HepG2 (cell line): ENCODE measurements around the gene PTPA. TPM values are rescaled to one million over a fixed set of nuclear protein-coding genes. Genes with fewer than 3 reads are reported as not detected.
A peak's percentile ranks its signal among the peaks of the same experiment; 100 is the strongest.

Experiments
- FOXO1 ChIP-seq: sonication (generic); formaldehyde crosslinking; IDR thresholded peaks from 2 replicates; pipeline ENCODE4 v1.4.0; 2020; ENCODE audit warnings: missing genetic modification reagents
- HDAC1 ChIP-seq: sonication (generic); formaldehyde crosslinking; IDR thresholded peaks from 2 replicates; pipeline ENCODE4 v1.5.1; 2020; ENCODE audit warnings: mild to moderate bottlenecking, missing genetic modification reagents
- LRRFIP1 ChIP-seq: sonication (generic); formaldehyde crosslinking; conservative IDR thresholded peaks from 2 replicates; pipeline ENCODE4 v1.4.0; 2020; ENCODE audit warnings: missing genetic modification reagents
- MAFK ChIP-seq, 2 experiments: IDR thresholded peaks in 1 of 2; conservative IDR thresholded peaks in 1 of 2; 2 replicates each; pipeline ENCODE4 v1.6.1; 2011; ENCODE audit warnings: improper control_type of control experiment in 2 of 2, low read length in 2 of 2
- RCOR2 ChIP-seq: IDR thresholded peaks from 2 replicates; pipeline ENCODE4 v1.6.1; 2016; ENCODE audit warnings: missing biosample characterization, missing genetic modification reagents
- RERE ChIP-seq: IDR thresholded peaks from 2 replicates; pipeline ENCODE4 v1.6.1; 2016; ENCODE audit warnings: low read depth, missing genetic modification reagents, missing compliant biosample characterization
- TP53 ChIP-seq: sonication (generic); formaldehyde crosslinking; conservative IDR thresholded peaks from 2 replicates; pipeline ENCODE4 v1.4.0; 2020; ENCODE audit warnings: missing genetic modification reagents
- ZFP82 ChIP-seq: sonication (generic); formaldehyde crosslinking; IDR thresholded peaks from 2 replicates; pipeline ENCODE4 v1.5.1; 2020; ENCODE audit warnings: mild to moderate bottlenecking, missing genetic modification reagents, borderline replicate concordance
- polyA plus RNA-seq, 8 experiments: library from polyadenylated mRNA; depleted of rRNA in 3 of 8; stranded (reverse) in 7 of 8; unstranded in 1 of 8; fragments of >200 nt; fragmentation: Illumina TruSeq in 4 of 8; extraction: Trizol in 4 of 8; gene quantifications; 2 replicates each; pipeline versions ENCODE4 v1.2.1 to v1.2.3, GENCODE V29; 2011 to 2016; ENCODE audit warnings: low read depth in 4 of 8, missing spikeins in 1 of 8, mixed read lengths in 1 of 8; ENCODE audit not compliant: insufficient read depth in 1 of 8
- total RNA-seq, 5 experiments: library from RNA; depleted of rRNA; stranded (reverse); fragments of >200 nt; fragmentation: Illumina TruSeq; extraction: Trizol; gene quantifications; 2 replicates each; pipeline ENCODE4 v1.2.3, GENCODE V29; 2016; ENCODE audit warnings: low read depth in 1 of 5
- TF ChIP-seq, protein P1 (sequence below): sonication (generic); formaldehyde crosslinking; IDR thresholded peaks from 2 replicates; pipeline ENCODE4 v1.4.0; 2020; ENCODE audit warnings: mild to moderate bottlenecking, missing genetic modification reagents
- TF ChIP-seq, protein P2 (sequence below): sonication (generic); formaldehyde crosslinking; IDR thresholded peaks from 2 replicates; pipeline ENCODE4 v1.9.0; 2021; ENCODE audit warnings: missing genetic modification reagents, mild to moderate bottlenecking, borderline replicate concordance

Gene PTPA
- total and polyA plus RNA-seq, 2 of the 13 experiments (the other 11 are each of a cell fraction or from before 2014, with no cell fraction given): 79.3 to 105 TPM

DNA sequence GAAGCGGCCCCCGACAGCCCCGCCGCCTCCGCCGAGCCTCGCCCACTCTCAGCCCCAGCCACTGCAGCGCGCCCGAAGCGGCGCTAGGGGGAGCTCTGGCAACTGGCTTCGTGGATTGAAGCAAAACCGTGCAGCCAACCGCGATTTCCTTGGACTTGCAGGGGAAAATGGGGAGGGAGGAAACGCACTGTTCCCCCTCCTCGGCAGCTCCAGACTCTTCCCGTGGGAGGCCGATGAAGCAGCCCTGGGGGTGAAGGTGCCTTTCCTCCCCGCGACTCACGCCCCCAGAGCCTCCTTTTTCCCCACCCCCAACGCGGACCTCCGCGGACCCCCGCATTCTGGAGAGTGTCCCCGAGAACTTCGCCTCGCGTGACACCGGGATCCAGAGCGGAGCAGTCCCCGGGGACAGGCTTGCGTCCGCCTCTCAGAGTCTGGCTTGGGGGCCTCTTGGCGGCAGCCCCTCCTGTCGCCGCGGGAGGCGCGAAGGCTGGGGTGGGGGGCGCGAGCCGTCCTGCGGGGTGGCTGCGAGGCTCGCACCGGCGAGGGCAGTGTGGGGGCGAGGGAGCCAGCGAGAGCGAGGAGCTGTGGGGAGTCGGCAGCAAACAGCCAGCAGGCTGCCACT, 63.0 kb downstream of the PTPA start (continued):
- TF ChIP-seq RERE (CRISPR knock-in tag) (no peak), RCOR2 (CRISPR knock-in tag) (peak; percentile 56; the same call in 1 of the 2 replicates), FOXO1 (CRISPR knock-in tag) (no peak), HDAC1 (CRISPR knock-in tag) (peak; percentile 92), MAFK (conservative IDR thresholded peaks at IDR 0.05 in 1 of 2, IDR thresholded peaks at IDR 0.05 in 1 of 2; ENCODE audit: low read length in 2 of 2) (no peak), ZFP82 (CRISPR knock-in tag) (peak; percentile 88; the same call in 1 of the 2 replicates), TP53 (CRISPR knock-in tag) (no peak), LRRFIP1 (CRISPR knock-in tag) (no peak)
- TF ChIP-seq, protein P1, sequence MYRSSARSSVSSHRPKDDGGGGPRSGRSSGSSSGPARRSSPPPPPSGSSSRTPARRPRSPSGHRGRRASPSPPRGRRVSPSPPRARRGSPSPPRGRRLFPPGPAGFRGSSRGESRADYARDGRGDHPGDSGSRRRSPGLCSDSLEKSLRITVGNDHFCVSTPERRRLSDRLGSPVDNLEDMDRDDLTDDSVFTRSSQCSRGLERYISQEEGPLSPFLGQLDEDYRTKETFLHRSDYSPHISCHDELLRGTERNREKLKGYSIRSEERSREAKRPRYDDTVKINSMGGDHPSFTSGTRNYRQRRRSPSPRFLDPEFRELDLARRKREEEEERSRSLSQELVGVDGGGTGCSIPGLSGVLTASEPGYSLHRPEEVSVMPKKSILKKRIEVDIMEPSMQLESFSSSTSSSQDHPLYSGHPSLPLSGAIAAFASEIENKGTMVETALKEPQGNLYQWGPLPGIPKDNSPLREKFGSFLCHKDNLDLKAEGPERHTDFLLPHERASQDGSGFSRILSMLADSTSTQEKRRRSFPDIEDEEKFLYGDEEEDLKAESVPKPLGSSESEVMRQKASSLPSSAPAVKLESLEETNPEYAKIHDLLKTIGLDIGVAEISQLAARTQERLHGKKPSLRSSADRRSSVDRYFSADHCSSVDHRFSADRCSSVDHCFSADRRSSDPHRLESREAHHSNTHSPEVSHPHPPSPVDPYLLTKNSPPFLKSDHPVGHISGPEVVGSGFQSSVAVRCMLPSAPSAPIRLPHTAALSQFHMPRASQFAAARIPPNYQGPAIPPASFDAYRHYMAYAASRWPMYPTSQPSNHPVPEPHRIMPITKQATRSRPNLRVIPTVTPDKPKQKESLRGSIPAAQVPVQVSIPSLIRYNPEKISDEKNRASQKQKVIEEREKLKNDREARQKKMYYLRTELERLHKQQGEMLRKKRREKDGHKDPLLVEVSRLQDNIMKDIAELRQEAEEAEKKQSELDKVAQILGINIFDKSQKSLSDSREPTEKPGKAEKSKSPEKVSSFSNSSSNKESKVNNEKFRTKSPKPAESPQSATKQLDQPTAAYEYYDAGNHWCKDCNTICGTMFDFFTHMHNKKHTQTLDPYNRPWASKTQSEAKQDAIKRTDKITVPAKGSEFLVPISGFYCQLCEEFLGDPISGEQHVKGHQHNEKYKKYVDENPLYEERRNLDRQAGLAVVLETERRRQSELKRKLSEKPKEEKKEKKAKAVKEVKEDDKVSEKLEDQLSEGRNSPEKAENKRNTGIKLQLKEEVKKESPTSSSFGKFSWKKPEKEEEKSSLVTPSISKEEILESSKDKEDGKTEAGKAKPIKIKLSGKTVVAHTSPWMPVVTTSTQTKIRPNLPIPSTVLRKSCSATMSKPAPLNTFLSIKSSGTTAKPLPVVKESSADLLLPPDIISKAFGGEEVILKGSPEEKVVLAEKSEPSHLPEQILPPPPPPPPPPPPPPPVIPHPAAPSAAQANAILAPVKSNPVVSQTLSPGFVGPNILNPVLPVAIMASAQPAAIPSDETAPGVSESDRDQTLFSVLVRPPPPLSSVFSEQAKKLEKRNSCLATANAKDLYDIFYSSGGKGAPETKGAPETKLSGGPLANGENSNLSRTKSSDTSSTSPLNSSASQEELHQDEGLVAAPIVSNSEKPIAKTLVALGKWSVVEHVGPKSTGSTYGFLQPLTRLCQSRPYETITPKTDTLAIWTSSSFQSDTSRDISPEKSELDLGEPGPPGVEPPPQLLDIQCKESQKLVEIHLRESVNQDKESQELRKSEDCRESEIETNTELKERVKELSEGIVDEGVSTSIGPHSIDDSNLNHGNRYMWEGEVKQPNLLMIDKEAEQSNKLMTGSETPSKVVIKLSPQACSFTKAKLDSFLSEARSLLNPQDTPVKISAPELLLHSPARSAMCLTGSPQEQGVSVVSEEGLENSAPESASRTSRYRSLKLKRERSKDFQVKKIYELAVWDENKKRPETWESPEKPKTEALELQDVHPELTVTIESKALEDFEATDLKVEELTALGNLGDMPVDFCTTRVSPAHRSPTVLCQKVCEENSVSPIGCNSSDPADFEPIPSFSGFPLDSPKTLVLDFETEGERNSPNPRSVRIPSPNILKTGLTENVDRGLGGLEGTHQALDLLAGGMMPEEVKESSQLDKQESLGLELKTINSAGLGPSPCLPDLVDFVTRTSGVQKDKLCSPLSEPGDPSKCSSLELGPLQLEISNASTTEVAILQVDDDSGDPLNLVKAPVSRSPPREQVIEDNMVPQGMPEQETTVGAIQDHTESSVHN (CRISPR knock-in tag): no peak
- TF ChIP-seq, protein P2, sequence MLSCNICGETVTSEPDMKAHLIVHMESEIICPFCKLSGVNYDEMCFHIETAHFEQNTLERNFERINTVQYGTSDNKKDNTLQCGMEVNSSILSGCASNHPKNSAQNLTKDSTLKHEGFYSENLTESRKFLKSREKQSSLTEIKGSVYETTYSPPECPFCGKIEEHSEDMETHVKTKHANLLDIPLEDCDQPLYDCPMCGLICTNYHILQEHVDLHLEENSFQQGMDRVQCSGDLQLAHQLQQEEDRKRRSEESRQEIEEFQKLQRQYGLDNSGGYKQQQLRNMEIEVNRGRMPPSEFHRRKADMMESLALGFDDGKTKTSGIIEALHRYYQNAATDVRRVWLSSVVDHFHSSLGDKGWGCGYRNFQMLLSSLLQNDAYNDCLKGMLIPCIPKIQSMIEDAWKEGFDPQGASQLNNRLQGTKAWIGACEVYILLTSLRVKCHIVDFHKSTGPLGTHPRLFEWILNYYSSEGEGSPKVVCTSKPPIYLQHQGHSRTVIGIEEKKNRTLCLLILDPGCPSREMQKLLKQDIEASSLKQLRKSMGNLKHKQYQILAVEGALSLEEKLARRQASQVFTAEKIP (CRISPR knock-in tag): no peak
